PC-9 (cell line): Measurements from ENCODE around the gene FLAD1. TPM values are rescaled to one million over a fixed set of nuclear protein-coding genes. Genes with fewer than 3 reads are reported as not detected.

Source experiments
- BruUV-seq: library from RNA; stranded (reverse); fragments of 400-500 nt; replicated peaks from 2 replicates; lab custom pipeline; 2021; lab: Mats Ljungman, UMichigan
- CTCF ChIA-PET: fragments of 300-600 bp; sonication (Branson Sonifier 250); formaldehyde crosslinking; loops from one replicate; lab custom pipeline; 2022; ENCODE audit warnings: antibody characterized with exemption; lab: Charles Lee
- POLR2A ChIA-PET: fragments of 300-600 bp; sonication (Branson Sonifier 250); formaldehyde crosslinking; loops from one replicate; lab custom pipeline; 2022; ENCODE audit warnings: antibody characterized with exemption; ENCODE audit not compliant: unreplicated experiment; lab: Charles Lee
- DNase-seq, 2 experiments: peaks; one replicate each; pipeline versions ENCODE4 v3.0.0 to v3.0.0-alpha.2; 2015 to 2022; ENCODE audit warnings: mixed read lengths in 1 of 2
- H2AFZ ChIP-seq: fragments of 200-600 bp; sonication (generic); 2 replicates; pipeline ENCODE4 v1.8.1; 2017; ENCODE audit warnings: antibody characterized with exemption
- H3F3A ChIP-seq: fragments of 200-600 bp; sonication (generic); 2 replicates; pipeline ENCODE4 v1.8.1; 2017; ENCODE audit warnings: antibody characterized with exemption, mild to moderate bottlenecking, low read depth; ENCODE audit not compliant: insufficient read depth
- H3K27ac ChIP-seq: fragments of 200-600 bp; sonication (generic); 2 replicates; pipeline ENCODE4 v1.6.1; 2016; ENCODE audit warnings: mixed run types
- H3K27me3 ChIP-seq: fragments of 200-600 bp; sonication (generic); 2 replicates; pipeline ENCODE4 v1.6.1; 2016; ENCODE audit warnings: low read depth, mixed run types; ENCODE audit not compliant: insufficient read depth
- H3K36me3 ChIP-seq: fragments of 200-600 bp; sonication (generic); 2 replicates; pipeline ENCODE4 v1.6.1; 2016; ENCODE audit warnings: low read depth, mixed run types
- H3K4me1 ChIP-seq: fragments of 200-600 bp; sonication (generic); replicated peaks from 2 replicates; pipeline ENCODE4 v1.6.1; 2016; ENCODE audit warnings: mixed run types; ENCODE audit not compliant: insufficient read depth
- H3K4me2 ChIP-seq: fragments of 200-600 bp; sonication (generic); 2 replicates; pipeline ENCODE4 v1.6.1; 2017; ENCODE audit warnings: mixed run types
- H3K4me3 ChIP-seq: fragments of 200-600 bp; sonication (generic); 2 replicates; pipeline ENCODE4 v1.6.1; 2016; ENCODE audit warnings: mixed run types
- H3K79me2 ChIP-seq: fragments of 200-600 bp; sonication (generic); 2 replicates; pipeline ENCODE4 v1.6.1; 2017; ENCODE audit warnings: low read depth, mixed run types
- H3K9me2 ChIP-seq: fragments of 200-600 bp; sonication (generic); 2 replicates; pipeline ENCODE4 v1.8.1; 2017; ENCODE audit warnings: mild to moderate bottlenecking; ENCODE audit not compliant: insufficient read depth
- H3K9me3 ChIP-seq: fragments of 200-600 bp; sonication (generic); 2 replicates; pipeline ENCODE4 v1.8.1; 2016; ENCODE audit warnings: low read depth; ENCODE audit not compliant: insufficient read depth
- H4K20me1 ChIP-seq: fragments of 200-600 bp; sonication (generic); 2 replicates; pipeline ENCODE4 v1.8.1; 2017; ENCODE audit not compliant: insufficient read depth
- CTCF ChIP-seq: fragments of 200-600 bp; sonication (generic); conservative IDR thresholded peaks from 2 replicates; pipeline ENCODE4 v1.6.1; 2017; ENCODE audit warnings: mixed run types, antibody characterized with exemption, mild to moderate bottlenecking, moderate library complexity
- EZH2 ChIP-seq: fragments of 200-600 bp; sonication (generic); IDR thresholded peaks from 2 replicates; pipeline ENCODE4 v1.8.0; 2017; ENCODE audit warnings: antibody characterized with exemption, low read depth
- intact Hi-C: fragments of 100-400 bp; cut with micrococcal nuclease; formaldehyde crosslinking; loops from one replicate; pipeline ENCODE4 v1.10.0; 2022; ENCODE audit not compliant: unreplicated experiment
- total RNA-seq: library from RNA; stranded (reverse); gene quantifications from 2 replicates; pipeline ENCODE4 v1.2.3, GENCODE V29; 2021

FLAD1 gene
- total RNA-seq, 1 experiment from 2014 or later: 54.2 TPM

GRCh38 chr1:154971341-154971998 is 11.7 kb upstream of the FLAD1 start:
- ChIA-PET CTCF (interaction anchor here (0.6 to 2.0 kb wide), 5 partner anchors 23 to 114 kb away, joined by 3 to 17 read pairs (median 4); no protein-coding TSS in a partner anchor), POLR2A (interaction anchor here (0.6 to 1.7 kb wide), 6 partner anchors 8 to 1404 kb away, joined by 3 to 11 read pairs (median 4); partner anchors contain the start of gene ADAM15)
- no peaks in the 10 kb centered on the region for H3K9me2 ChIP-seq
- peaks cover 19% of the 10 kb centered on the region; the same call in 1 of the 2 replicates for H3K36me3 ChIP-seq
- peak in 1 of 2 experiments; percentile 45 for DNase-seq
- peak overlapping the region; percentile 97 for H3K27ac ChIP-seq
- peaks cover 58% of the 10 kb centered on the region for H3F3A ChIP-seq
- peaks cover 49% of the 10 kb centered on the region for H3K4me1 ChIP-seq
- no TSS peak for BruUV-seq
- no peaks in the 10 kb centered on the region for H3K27me3 ChIP-seq
- TF ChIP-seq CTCF (no peak), EZH2 (no peak)
- H4K20me1 ChIP-seq: peaks cover 1% of the 10 kb centered on the region; the same call in 1 of the 2 replicates
- intact Hi-C loops: loop anchor here (2.0 to 5.0 kb wide), 3 partner anchors 45 to 351 kb away; partner anchors contain the start of genes RUSC1 and SLC50A1
- H3K4me2 ChIP-seq: peak overlapping the region; percentile 93
- peak overlapping the region; percentile 87 for H3K4me3 ChIP-seq
- H2AFZ ChIP-seq: no peak overlapping the region
- no peaks in the 10 kb centered on the region for H3K9me3 ChIP-seq
- H3K79me2 ChIP-seq: peaks cover 57% of the 10 kb centered on the region

GRCh38 chr1:154972213-154972516 is 11.0 kb upstream of the FLAD1 start:
- no peak for DNase-seq
- ChIA-PET CTCF (interaction anchor here (0.6 to 1.1 kb wide), 3 partner anchors 22 to 66 kb away, joined by 3 to 6 read pairs (median 4); no protein-coding TSS in a partner anchor), POLR2A (interaction anchor here (0.5 to 1.1 kb wide), 8 partner anchors 9 to 120 kb away, joined by 3 to 16 read pairs (median 4); partner anchors contain the start of gene LENEP)
- Histone ChIP-seq H3K4me1 (peaks cover 55% of the 10 kb centered on the region), H3K9me2 (no peaks in the 10 kb centered on the region), H2AFZ (no peak overlapping the region), H3K4me2 (peak overlapping the region; percentile 93), H3K27ac (peak overlapping the region; percentile 97), H3K36me3 (peaks cover 15% of the 10 kb centered on the region; the same call in 1 of the 2 replicates), H3F3A (peaks cover 54% of the 10 kb centered on the region), H4K20me1 (peaks cover 6% of the 10 kb centered on the region; the same call in 1 of the 2 replicates), H3K27me3 (no peaks in the 10 kb centered on the region), H3K4me3 (peak overlapping the region; percentile 87), H3K9me3 (no peaks in the 10 kb centered on the region), H3K79me2 (peaks cover 64% of the 10 kb centered on the region)
- no TSS peak for BruUV-seq
- intact Hi-C loops: loop anchor here (1.0 to 5.0 kb wide), 3 partner anchors 35 to 350 kb away; partner anchors contain the start of genes RUSC1 and SLC50A1
- no peak for TF ChIP-seq EZH2
- TF ChIP-seq CTCF: no peak

GRCh38 chr1:154972517-154973343 is 10.4 kb upstream of the FLAD1 start:
- TF ChIP-seq EZH2: no peak
- no peak for TF ChIP-seq CTCF
- BruUV-seq: TSS peak; percentile 58
- intact Hi-C loops: loop anchor here (1.0 to 5.0 kb wide), 4 partner anchors 29 to 350 kb away; partner anchors contain the start of genes RUSC1 and SLC50A1
- Histone ChIP-seq H3F3A (peaks cover 54% of the 10 kb centered on the region), H3K36me3 (peaks cover 16% of the 10 kb centered on the region; the same call in 1 of the 2 replicates), H4K20me1 (peaks cover 6% of the 10 kb centered on the region; the same call in 1 of the 2 replicates), H3K27ac (peak overlapping the region; percentile 97), H3K27me3 (no peaks in the 10 kb centered on the region), H2AFZ (no peak overlapping the region), H3K79me2 (peaks cover 70% of the 10 kb centered on the region), H3K4me1 (peaks cover 55% of the 10 kb centered on the region), H3K4me2 (peak overlapping the region; percentile 93), H3K4me3 (peak overlapping the region; percentile 87), H3K9me3 (no peaks in the 10 kb centered on the region), H3K9me2 (no peaks in the 10 kb centered on the region)
- ChIA-PET POLR2A (interaction anchor here (0.5 to 1.1 kb wide), 12 partner anchors 17 to 1274 kb away, joined by 3 to 28 read pairs (median 5); partner anchors contain the start of genes LENEP and PBXIP1), CTCF (interaction anchor here (1.1 to 1.5 kb wide), 2 partner anchors 11 to 66 kb away, joined by 4 to 5 read pairs; partner anchors contain the start of gene FLAD1)
- DNase-seq: peak; percentile 91
